Left forelimb (tissue), 1 donor: ENCODE results near the gene SLC7A1.

Experiments
- DNase-seq: peaks from one replicate; pipeline ENCODE4 v3.0.0-alpha.2; 2018; ENCODE audit warnings: low spot score

The SLC7A1 gene

DNA sequence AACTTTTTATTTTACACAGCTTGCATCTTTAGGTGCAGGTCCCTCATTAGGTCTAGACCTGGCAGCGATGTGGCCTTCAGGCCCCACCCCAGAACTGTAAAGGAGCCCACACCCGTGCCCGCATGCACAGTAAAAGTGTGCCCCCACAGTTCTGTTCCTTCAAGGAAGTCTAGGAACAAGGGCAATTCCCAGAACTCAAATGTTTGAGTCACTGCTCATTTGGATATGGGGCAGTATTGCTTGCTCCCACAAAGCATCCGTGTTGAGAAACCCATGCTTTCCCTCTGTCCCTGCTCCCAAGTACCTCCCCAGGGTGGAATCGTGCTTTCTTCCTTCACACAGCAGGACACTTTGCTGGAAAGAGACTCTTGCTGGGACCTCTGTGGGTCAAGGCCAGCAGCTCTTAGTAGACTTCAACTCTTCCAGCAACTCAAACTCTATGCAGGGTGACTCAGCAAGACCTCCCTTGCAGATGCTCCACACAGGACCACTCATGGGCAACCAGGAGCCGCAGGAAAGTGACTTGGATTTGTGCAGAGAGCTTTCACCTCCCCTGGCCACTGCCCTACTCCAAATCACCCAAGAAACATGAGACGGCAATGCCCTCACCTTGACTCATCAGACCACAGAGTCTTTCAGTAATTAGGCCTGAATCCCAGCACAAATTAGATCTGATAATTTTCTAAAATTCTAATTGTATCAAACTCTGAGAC lies 12.3 kb downstream of the SLC7A1 start:
- DNase-seq = no peak

GRCh38 chr13:29582171-29582570 lies 13.3 kb downstream of the SLC7A1 start:
- no peak for DNase-seq

DNA sequence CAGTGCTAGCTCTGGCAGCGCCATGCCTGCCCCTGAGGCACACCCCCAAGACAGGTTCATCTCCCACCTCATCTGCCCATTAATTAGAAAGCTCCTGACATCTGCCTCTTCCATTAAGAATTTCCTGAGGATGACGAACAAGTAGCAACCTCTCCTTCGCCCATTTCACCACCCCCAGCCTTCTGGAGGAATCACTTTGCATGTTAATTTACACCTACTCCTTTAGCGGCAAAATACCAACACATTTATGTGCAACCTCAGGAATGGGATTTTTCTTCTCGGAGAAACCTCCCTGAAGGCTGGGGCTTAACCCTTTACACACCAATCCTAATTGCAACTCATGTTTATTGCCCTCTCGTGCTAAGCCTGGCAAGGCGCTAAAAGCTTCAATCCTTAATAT lies 13.8 kb downstream of the SLC7A1 start:
- DNase-seq = no peak

- DNase-seq = no peak
Observed at GRCh38 chr13:29579094-29579493, 16.4 kb downstream of the SLC7A1 start.

DNA sequence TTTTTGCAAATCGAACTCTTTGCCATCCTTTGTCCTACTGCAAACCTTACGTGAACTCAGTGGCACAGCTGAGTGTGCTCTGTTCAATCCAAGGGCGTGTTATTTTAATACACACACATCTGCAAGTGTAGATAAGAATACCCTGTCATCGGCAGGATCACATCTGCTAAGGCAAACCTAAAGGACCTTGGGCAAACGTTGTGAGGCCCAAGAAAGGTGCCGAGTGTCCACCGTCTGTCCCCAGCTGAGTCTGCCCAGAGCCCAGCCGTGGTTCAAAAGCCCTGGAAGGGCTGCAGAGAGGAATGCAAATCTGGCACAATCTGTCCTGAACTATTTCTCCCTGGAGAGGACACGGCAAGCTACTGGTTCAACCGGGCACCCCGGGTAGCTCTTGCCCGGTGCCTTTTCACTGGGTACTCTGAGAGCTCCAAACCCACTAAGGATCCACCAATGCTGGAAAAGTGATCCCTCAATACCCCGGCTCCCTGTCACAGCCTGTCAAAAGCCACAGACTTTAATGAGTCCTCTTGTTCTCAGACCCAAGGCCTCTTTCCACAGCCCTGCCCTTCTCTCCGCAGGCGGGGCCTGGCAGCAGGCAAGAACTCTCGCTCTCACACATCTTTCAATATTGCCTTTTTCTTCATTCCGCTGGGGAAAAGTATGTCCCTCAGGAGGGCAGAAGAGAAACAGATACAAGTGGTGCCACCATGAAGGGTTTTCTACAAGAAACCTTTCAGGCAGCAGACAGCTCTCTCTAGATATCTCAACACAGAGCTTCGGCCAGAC lies 17.0 kb downstream of the SLC7A1 start:
- no peak for DNase-seq

- DNase-seq = no peak
Observed at GRCh38 chr13:29577136-29578051, 18.1 kb downstream of the SLC7A1 start.

- no peak for DNase-seq
Observed at GRCh38 chr13:29576581-29576980, 18.9 kb downstream of the SLC7A1 start.

GRCh38 chr13:29575098-29575497 lies 20.4 kb downstream of the SLC7A1 start:
- DNase-seq = no peak

GRCh38 chr13:29573190-29573589 lies 22.3 kb downstream of the SLC7A1 start:
- no peak for DNase-seq

GRCh38 chr13:29572575-29572974 lies 22.9 kb downstream of the SLC7A1 start:
- DNase-seq = no peak

DNA sequence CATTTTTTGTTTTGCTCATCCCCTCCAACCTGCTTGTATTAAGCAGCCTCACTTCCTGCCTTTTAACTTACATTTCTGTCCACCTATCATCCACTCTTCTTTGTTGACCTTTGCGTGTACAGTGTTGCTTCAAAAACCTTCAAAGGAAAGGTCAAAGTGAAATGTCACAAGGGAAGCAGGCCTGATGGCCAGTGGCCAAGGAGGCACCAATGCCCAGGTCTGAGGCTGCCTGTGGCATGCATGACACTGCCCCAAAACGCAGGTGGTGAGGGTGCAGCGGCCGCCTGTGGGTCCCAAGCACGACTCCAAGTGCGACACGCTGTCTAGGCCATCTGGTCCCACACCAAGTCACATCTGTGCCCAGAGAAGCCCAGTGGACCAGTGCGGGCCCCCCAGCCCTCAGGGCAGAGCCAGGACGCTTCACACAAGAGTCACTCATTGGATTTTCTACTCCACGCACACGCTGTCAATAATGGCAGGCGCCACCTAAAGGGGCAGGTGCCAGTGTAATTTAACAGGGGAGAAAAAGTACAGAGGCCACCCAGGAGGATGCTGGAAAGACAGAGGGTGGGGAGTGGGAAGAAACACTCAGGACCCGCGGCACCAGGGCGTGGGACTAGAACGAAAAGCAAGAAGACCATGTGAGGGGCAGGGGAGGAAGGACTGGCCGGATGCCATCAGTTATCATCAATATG lies 23.5 kb downstream of the SLC7A1 start:
- no peak for DNase-seq

DNA sequence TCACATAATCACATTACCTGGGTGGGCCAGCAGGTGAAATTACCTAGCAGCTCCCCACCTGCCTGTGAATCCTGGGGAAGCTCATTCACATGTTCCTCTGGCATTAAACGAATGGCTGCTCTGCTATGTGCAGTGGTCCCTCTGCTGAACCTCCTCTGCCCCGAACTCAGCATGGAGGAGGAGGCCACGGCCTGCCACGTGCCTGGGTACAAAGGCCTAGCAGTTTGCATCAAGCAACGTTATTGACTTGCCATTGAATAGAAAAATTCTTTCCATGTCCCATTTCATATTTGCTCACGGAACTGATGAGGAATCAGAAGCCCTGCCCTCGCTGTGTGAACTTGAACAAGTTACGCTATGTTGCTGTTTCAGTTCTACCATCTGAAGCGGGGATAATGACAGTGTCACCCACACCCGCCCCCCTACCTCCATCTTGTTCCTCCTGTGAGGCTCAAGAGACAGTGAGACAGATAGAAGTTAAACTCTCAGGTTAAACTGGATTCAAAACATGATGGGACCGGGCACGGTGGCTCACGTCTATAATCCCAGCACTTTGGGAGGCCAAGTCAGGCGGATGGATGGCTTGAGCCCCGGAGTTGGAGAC lies 25.3 kb downstream of the SLC7A1 start:
- no peak for DNase-seq

DNA sequence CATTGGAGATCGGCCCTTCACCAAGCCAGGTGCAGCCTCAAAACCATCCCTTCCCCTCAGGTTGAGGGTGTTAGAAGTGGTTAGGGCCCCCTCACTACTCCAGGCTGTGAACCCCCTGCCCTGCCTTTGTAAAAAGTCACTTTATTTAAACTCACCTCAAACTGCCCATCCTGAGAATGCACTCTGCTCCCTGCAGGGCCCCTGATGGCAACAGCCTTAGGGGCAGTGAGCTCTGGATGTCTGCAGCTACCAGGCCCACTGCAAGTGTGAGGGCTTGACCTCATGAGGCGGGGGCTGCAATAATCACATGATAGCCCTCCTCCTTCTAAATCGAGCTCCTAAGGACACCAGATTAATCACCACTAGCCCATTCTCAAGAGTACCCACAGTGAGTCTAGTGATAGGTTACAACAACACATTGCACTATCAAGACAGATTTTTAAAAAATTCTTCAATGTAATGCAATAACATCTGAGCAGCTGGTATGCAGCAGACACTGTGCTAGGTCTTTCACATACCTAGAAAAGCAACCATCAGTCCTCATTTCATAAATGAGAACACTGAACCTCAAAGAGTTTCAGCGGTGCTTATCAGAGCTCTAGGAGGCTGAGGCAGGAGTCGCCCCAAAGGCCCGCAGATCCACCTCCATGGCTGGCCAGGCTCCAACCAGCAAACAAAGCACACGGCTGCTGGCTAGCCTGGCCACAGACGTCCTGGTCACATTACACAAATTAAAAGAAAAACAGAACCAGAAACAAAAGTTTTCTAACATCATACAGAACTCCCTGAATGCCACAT lies 26.0 kb downstream of the SLC7A1 start:
- no peak for DNase-seq

DNA sequence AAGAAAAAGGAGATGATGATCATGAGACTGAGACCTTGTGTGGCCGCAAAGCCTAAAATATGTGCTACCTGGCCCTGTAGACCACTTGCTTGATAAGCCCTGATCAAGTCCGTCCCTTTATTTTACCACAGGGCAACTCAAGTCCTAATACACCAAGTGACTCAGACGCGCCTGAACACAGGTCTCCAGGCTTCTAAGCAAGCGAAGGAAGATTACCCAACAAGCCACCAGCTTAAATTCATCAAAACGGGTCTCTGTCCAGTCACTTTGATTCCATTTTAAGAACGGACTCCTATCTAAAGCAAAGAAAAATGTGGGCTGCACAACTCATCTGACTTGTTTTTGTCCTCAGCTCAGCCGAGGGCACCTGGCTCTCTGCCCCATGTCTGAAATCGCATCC lies 26.8 kb downstream of the SLC7A1 start:
- DNase-seq = no peak

GRCh38 chr13:29567411-29567810 lies 28.1 kb downstream of the SLC7A1 start:
- DNase-seq = no peak

GRCh38 chr13:29566206-29566605 lies 29.3 kb downstream of the SLC7A1 start:
- no peak for DNase-seq

DNA sequence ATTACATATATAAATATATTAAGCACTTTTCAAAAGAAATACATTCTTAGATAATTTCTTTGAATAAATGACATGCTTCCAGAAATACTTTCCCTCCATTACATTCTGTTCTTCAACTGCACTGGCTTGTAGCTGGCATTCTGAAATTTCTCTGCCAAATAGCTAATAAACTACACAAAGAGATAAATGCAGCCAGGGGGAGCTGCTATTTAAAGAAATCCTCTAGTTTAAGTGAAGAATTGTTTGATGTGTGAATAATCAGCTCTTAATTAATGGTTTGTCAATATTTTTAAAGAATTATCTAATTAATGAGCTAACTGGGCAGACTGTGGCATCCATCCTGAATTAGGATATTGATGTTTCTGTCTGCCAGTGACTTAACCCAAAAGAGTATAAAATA lies 30.7 kb downstream of the SLC7A1 start:
- no peak for DNase-seq

GRCh38 chr13:29564373-29564772 lies 31.1 kb downstream of the SLC7A1 start:
- no peak for DNase-seq

GRCh38 chr13:29563941-29564340 lies 31.5 kb downstream of the SLC7A1 start:
- no peak for DNase-seq

GRCh38 chr13:29562786-29563438 lies 32.6 kb downstream of the SLC7A1 start:
- DNase-seq = no peak
